Esophagus muscularis mucosa (tissue), 4 donors: ENCODE results near the gene DISP3.

Experiments
- CTCF ChIP-seq, 3 experiments: fragments of 200-600 bp in 2 of 3; fragments of 450-650 bp in 1 of 3; sonication (generic) in 2 of 3; IDR thresholded peaks; one replicate each; pipeline ENCODE4 v1.5.1; 2017 to 2019; ENCODE audit warnings: antibody characterized with exemption in 3 of 3, mild to moderate bottlenecking in 2 of 3, moderate library complexity in 1 of 3
- EP300 ChIP-seq: sonication (generic); formaldehyde crosslinking; IDR thresholded peaks from one replicate; pipeline ENCODE4 v1.6.1; 2017; ENCODE audit warnings: antibody characterized with exemption
- POLR2A ChIP-seq: fragments of 450-650 bp; IDR thresholded peaks from one replicate; pipeline ENCODE4 v1.6.1; 2017; ENCODE audit warnings: antibody characterized with exemption, moderate library complexity, mild to moderate bottlenecking, low read depth
- POLR2AphosphoS5 ChIP-seq, 2 donors: sonication (generic); formaldehyde crosslinking; IDR thresholded peaks; one replicate each; pipeline ENCODE4 v1.6.1; 2017; ENCODE audit warnings: antibody characterized with exemption in 2 of 2

- TF ChIP-seq CTCF (IDR thresholded peaks at IDR 0.05): no peak
- TF ChIP-seq POLR2A: no peak
- no peak for TF ChIP-seq EP300
- no peak for TF ChIP-seq POLR2AphosphoS5 (IDR thresholded peaks at IDR 0.05)
Observed at GRCh38 chr1:11486231-11487009, 7.5 kb downstream of the DISP3 start.
